Ovary (tissue), 3 donors: ENCODE data around the gene C3.

Experiments
- POLR2A ChIP-seq: fragments of 450-650 bp; IDR thresholded peaks from one replicate; pipeline ENCODE4 v1.6.1; 2017; ENCODE audit warnings: antibody characterized with exemption, mild to moderate bottlenecking, moderate library complexity
- TF ChIP-seq, protein P1 (sequence below), 3 donors: fragments of 450-650 bp in 2 of 3; fragments of 200-600 bp in 1 of 3; IDR thresholded peaks; one replicate each; pipeline versions ENCODE4 v1.5.1 to v1.8.0; 2016 to 2022; ENCODE audit warnings: antibody characterized with exemption in 3 of 3, mild to moderate bottlenecking in 1 of 3
- donor health status: DM: no; HTN: no; CAD: no.

DNA sequence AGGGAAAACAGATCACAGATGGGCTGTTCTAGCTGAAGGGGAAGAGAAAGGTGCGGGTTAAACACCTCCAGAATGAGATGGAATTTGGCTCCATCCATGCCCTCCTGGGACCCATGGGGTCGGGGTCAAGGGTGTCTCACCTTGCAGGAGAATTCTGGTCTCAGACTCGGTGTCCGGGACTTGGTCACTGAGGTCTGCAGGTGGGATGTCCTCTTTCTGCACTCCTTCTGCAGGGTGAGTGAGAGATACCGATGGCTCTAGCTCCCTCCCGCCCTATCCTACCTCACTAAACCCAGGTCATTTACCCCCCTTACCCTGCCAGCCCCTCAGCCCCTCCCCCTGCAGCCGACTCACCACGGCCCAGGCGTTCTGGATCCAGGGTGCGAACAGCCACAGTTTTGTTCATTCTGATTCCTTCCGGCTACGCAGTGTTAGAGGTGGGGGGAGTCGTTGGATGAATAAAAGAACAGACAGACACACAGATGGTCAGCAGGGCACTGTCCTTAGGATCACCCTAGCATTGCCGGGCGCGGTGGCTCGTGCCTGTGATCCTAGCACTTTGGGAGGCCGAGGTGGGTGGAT lies 24.1 kb downstream of the C3 start:
- TF ChIP-seq, protein P1, sequence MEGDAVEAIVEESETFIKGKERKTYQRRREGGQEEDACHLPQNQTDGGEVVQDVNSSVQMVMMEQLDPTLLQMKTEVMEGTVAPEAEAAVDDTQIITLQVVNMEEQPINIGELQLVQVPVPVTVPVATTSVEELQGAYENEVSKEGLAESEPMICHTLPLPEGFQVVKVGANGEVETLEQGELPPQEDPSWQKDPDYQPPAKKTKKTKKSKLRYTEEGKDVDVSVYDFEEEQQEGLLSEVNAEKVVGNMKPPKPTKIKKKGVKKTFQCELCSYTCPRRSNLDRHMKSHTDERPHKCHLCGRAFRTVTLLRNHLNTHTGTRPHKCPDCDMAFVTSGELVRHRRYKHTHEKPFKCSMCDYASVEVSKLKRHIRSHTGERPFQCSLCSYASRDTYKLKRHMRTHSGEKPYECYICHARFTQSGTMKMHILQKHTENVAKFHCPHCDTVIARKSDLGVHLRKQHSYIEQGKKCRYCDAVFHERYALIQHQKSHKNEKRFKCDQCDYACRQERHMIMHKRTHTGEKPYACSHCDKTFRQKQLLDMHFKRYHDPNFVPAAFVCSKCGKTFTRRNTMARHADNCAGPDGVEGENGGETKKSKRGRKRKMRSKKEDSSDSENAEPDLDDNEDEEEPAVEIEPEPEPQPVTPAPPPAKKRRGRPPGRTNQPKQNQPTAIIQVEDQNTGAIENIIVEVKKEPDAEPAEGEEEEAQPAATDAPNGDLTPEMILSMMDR (IDR thresholded peaks at IDR 0.05) = no peak
- no peak for TF ChIP-seq POLR2A
